ENCODE measurements around the gene BNIPL. TPM values are rescaled to one million over a fixed set of nuclear protein-coding genes. Genes with fewer than 3 reads are reported as not detected.
A peak's percentile ranks its signal among the peaks of the same experiment; 100 is the strongest.

The BNIPL gene
- total and polyA plus RNA-seq, 2 of the 4 experiments (the other 2 are of a cell fraction): under 0.01 to 0.38 TPM

DNA sequence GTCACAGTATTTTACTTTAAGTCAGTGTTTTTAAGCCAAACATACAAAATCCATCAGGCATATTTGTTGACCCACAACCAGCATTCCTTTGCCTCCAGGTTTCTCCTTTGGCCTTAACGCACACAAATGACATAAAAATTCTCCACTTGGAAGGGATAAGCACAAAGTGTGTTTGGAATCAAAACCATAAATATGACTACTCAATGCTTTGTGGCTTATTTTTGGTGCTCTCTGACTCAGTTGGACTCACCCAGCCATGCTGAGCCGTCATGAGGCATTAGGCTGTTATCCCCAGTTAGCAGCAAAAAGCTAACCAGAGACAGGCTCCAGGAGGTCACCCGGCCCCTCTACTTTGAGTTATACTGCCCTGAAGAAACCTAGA, 27.2 kb upstream of the BNIPL start:
- H4K5ac ChIP-seq (ENCODE audit: low read depth, low read length): no peak overlapping the region
- peaks cover 16 to 52% of the 10 kb centered on the region in 2 experiments for H3K79me1 ChIP-seq (ENCODE audit: low read depth in 1 of 2, low read length in 2 of 2)
- intact Hi-C loops (cut with micrococcal nuclease) (loop anchor here (5.0 to 10.0 kb wide), 2 partner anchors 53 to 444 kb away; partner anchors contain the start of gene MLLT11), in situ Hi-C loops (cut with MboI; ENCODE audit: low sequenced_read_pairs) (no loop called here), dilution Hi-C loops (cut with HindIII; ENCODE audit: low sequenced_read_pairs, unreplicated experiment) (no loop called here)
- peak overlapping the region; percentile 50; the same call in 1 of the 2 replicates for H3K56ac ChIP-seq (ENCODE audit: extremely low read depth, insufficient read depth, low read length)
- H2AK9ac ChIP-seq (replicated peaks; ENCODE audit: low read depth, low read length, poor library complexity): peak overlapping the region; percentile 47
- H3K4me1 ChIP-seq (ENCODE audit: control insufficient read depth, insufficient read depth, low read length): peaks cover 5% of the 10 kb centered on the region; the same call in 1 of the 2 replicates
- no peak overlapping the region for H2BK20ac ChIP-seq (ENCODE audit: low read depth, low read length)
- peak; percentile 5 for ATAC-seq (ENCODE audit: low read depth)
- H3K9me1 ChIP-seq (ENCODE audit: insufficient read depth, low read length): peaks cover 11% of the 10 kb centered on the region
- H3K9ac ChIP-seq (ENCODE audit: low read depth, low read length): peak overlapping the region; percentile 77
- no peak overlapping the region; the same call in 2 of the 3 replicates for H2BK15ac ChIP-seq (ENCODE audit: low read depth, low read length)
- peak overlapping the region in 1 of 2 experiments; percentile 73; a peak in 1 of 4 replicates for H4K8ac ChIP-seq (ENCODE audit: low read depth in 2 of 2, low read length in 2 of 2)
- peak overlapping the region; percentile 98; the same call in 1 of the 2 replicates for H3K23ac ChIP-seq (ENCODE audit: low read depth, low read length)
- peak overlapping the region; percentile 76 for H3K27ac ChIP-seq (ENCODE audit: insufficient read depth, low read length)
- H3K18ac ChIP-seq (ENCODE audit: low read depth, low read length): no peak overlapping the region
- peak overlapping the region; percentile 3 for H2BK5ac ChIP-seq (ENCODE audit: low read depth, low read length, poor library complexity, severe bottlenecking)
- peak; percentile 86 for DNase-seq
- no peak overlapping the region for H4K91ac ChIP-seq (ENCODE audit: insufficient read depth, low read depth, low read length)
- no peaks in the 10 kb centered on the region for H3K9me3 ChIP-seq (ENCODE audit: control insufficient read depth, insufficient read depth, low read length)
- peak overlapping the region; percentile 79 for H3K4me3 ChIP-seq (ENCODE audit: insufficient read depth, low read depth, low read length)
- ChIA-PET POLR2A (ENCODE audit: unreplicated experiment) (no interaction called here), CTCF (no interaction called here)
- H4K20me1 ChIP-seq (ENCODE audit: insufficient read depth, low read length): no peaks in the 10 kb centered on the region
- no TSS peak for BruUV-seq (replicated peaks)
- no CpG with 5 or more reads among the region's 3 CpGs for WGBS, 2 experiments (ENCODE audit: extremely low coverage in 2 of 2, insufficient read length in 1 of 2)
- H2AK5ac ChIP-seq (ENCODE audit: low read depth, low read length): peak overlapping the region; percentile 3; the same call in 1 of the 2 replicates
- H3K4me2 ChIP-seq (ENCODE audit: low read depth, low read length): peak overlapping the region; percentile 81
- TF ChIP-seq FOS (IDR thresholded peaks at IDR 0.05; ENCODE audit: low read depth, low read length) (peak; percentile 10; the same call in 1 of the 2 replicates), NFE2L2 (IDR thresholded peaks at IDR 0.05; ENCODE audit: low read depth, low read length) (no peak), MAFK (IDR thresholded peaks at IDR 0.05; ENCODE audit: low read depth, low read length) (peak; percentile 2; the same call in 1 of the 2 replicates)
- TF ChIP-seq, protein P1, sequence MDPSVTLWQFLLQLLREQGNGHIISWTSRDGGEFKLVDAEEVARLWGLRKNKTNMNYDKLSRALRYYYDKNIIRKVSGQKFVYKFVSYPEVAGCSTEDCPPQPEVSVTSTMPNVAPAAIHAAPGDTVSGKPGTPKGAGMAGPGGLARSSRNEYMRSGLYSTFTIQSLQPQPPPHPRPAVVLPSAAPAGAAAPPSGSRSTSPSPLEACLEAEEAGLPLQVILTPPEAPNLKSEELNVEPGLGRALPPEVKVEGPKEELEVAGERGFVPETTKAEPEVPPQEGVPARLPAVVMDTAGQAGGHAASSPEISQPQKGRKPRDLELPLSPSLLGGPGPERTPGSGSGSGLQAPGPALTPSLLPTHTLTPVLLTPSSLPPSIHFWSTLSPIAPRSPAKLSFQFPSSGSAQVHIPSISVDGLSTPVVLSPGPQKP (IDR thresholded peaks at IDR 0.05; ENCODE audit: borderline replicate concordance, low read depth, low read length): no peak
- peak overlapping the region; percentile 98 for H2AFZ ChIP-seq (replicated peaks; ENCODE audit: low read length, poor library complexity)
- H3K27me3 ChIP-seq (ENCODE audit: control insufficient read depth, insufficient read depth, low read length): no peaks in the 10 kb centered on the region
- no peaks in the 10 kb centered on the region for H3K36me3 ChIP-seq (ENCODE audit: control insufficient read depth, insufficient read depth, low read length)
- H3K14ac ChIP-seq (replicated peaks; ENCODE audit: low read depth, low read length): peak overlapping the region; percentile 8
- 0 out of 2 replicates have a peak overlapping the region, but pooled peaks have one; percentile 1 for H3K4ac ChIP-seq (ENCODE audit: low read depth, low read length)
- H2BK120ac ChIP-seq (ENCODE audit: low read depth, low read length): no peak overlapping the region
